ENCODE data around the gene CGREF1. TPM values are rescaled to one million over a fixed set of nuclear protein-coding genes. Genes with fewer than 3 reads are reported as not detected.

The CGREF1 gene
- total RNA-seq, 2 donors from 2014 or later: 1.0 to 3.0 TPM

GRCh38 chr2:27095427-27095744 is 23.5 kb downstream of the CGREF1 start:
- Histone ChIP-seq H3K27ac (peak overlapping the region in 3 of 4 donors; percentile 5 to 51 (median 50)), H3K4me1 (peaks cover 24% of the 10 kb centered on the region), H3K27me3 (no peaks in the 10 kb centered on the region), H3K36me3 (replicated peaks in 1 of 2; ENCODE audit: insufficient read depth in 1 of 2, low read depth in 2 of 2) (no peaks in the 10 kb centered on the region), H3K4me3 (no peak overlapping the region), H3K9me3 (no peaks in the 10 kb centered on the region)
- intact Hi-C loops (cut with DNase I): loop anchor here (10.0 kb wide), 1 partner anchor 209 kb away; the partner anchor contains the start of gene UCN
- WGBS, 2 donors: 83% methylated on average over 2 of the region's 2 CpGs; no CpG with 5 or more reads in 1 of the 2 donors
- TF ChIP-seq POLR2A (IDR thresholded peaks at IDR 0.05): no peak
- no peak for TF ChIP-seq CTCF (IDR thresholded peaks at IDR 0.05)
- DNase-seq (no peak), ATAC-seq (no peak)

DNA sequence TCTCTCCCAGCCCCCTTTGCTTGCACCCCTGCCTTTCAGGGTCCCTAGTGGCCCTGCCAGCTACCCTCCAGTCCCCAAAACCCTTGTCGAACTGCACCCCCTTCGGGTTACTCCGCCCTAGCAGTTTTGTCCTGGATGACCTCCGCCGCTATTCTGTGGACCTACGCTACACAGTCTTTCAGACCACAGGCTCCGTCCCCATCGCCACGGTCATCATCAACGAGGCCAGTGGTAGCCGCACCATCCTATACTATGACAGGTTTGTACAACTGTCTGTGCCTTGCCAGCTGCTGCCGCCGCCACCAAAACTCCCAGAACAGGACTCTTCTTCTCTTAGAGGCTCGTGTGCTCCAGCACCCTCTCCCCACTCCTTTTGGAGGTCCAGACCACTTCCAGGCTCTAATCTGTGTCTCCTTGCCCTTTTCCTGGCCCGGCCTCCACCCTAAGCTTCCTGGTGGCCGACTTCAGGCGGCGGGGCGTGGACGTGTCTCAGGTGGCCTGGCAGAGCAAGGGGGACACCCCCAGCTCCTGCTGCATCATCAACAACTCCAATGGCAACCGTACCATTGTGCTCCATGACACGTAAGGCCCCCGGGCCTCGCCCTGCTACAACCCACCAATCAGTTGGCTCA is 24.5 kb downstream of the CGREF1 start:
- no peaks in the 10 kb centered on the region for H3K36me3 ChIP-seq (replicated peaks in 1 of 2; ENCODE audit: insufficient read depth in 1 of 2, low read depth in 2 of 2)
- H3K27ac ChIP-seq: no peak overlapping the region
- WGBS, 2 donors: 91 to 93% methylated on average over 20 to 24 of the region's 24 CpGs
- no peaks in the 10 kb centered on the region for H3K27me3 ChIP-seq
- intact Hi-C loops (cut with DNase I): loop anchor here (10.0 kb wide), 1 partner anchor 210 kb away; the partner anchor contains the start of gene UCN
- peaks cover 24% of the 10 kb centered on the region for H3K4me1 ChIP-seq
- ATAC-seq (no peak), DNase-seq (no peak)
- no peaks in the 10 kb centered on the region for H3K9me3 ChIP-seq
- no peak overlapping the region for H3K4me3 ChIP-seq
- no peak for TF ChIP-seq CTCF (IDR thresholded peaks at IDR 0.05)
- no peak for TF ChIP-seq POLR2A (IDR thresholded peaks at IDR 0.05)

DNA sequence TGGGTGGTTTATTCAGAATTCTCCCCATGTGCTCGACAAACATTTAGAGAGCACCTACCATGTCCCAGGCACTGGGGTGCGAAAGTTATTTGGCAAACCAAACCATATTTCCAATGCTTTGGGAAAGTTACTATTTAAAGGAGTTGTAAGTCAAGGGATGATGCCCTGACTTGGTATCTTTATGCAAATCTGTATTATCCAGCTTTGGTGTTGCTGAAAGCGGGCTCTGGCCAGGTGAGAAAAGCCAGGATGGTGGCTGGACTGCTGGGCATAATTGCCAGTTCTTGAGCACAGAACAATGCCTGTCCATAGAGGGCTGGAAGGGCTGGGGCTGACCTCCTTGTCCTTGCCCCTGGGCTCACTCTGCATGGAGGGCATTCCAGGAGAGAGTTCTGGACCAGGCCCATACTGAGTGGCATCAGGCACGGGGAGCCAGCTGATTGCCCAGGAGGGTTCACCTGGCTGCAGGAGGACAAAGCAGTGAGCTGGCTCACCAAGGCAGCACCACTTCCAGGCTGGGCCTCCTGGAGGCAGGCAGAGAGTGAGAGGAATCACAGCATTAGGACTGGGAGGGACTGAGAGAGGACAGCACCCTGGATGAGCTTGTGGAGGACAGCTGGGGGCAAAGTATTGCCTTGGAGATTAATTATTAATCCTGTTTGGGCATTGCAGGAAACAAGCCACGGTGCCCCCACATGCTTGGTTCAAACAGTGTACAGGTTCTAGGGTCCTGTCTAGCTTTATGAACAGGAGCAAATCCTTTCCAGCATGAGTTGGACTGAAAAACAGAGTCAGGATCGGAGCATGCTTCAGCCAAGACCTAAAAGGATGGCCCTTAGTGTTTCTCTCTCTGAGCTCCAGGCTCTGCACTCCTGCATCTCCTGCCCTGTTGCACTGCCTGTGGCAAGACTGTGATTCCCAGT is 25.2 kb downstream of the CGREF1 start:
- no peak for ATAC-seq
- Histone ChIP-seq H3K4me1 (peaks cover 24% of the 10 kb centered on the region), H3K27ac (no peak overlapping the region), H3K4me3 (no peak overlapping the region), H3K27me3 (no peaks in the 10 kb centered on the region), H3K9me3 (no peaks in the 10 kb centered on the region), H3K36me3 (replicated peaks in 1 of 2; ENCODE audit: insufficient read depth in 1 of 2, low read depth in 2 of 2) (no peaks in the 10 kb centered on the region)
- WGBS, 2 donors: 79 to 95% methylated on average over 4 to 6 of the region's 6 CpGs
- DNase-seq: no peak
- no peak for TF ChIP-seq CTCF (IDR thresholded peaks at IDR 0.05)
- TF ChIP-seq POLR2A (IDR thresholded peaks at IDR 0.05): no peak
- intact Hi-C loops (cut with DNase I): loop anchor here (10.0 kb wide), 1 partner anchor 211 kb away; the partner anchor contains the start of gene UCN

DNA sequence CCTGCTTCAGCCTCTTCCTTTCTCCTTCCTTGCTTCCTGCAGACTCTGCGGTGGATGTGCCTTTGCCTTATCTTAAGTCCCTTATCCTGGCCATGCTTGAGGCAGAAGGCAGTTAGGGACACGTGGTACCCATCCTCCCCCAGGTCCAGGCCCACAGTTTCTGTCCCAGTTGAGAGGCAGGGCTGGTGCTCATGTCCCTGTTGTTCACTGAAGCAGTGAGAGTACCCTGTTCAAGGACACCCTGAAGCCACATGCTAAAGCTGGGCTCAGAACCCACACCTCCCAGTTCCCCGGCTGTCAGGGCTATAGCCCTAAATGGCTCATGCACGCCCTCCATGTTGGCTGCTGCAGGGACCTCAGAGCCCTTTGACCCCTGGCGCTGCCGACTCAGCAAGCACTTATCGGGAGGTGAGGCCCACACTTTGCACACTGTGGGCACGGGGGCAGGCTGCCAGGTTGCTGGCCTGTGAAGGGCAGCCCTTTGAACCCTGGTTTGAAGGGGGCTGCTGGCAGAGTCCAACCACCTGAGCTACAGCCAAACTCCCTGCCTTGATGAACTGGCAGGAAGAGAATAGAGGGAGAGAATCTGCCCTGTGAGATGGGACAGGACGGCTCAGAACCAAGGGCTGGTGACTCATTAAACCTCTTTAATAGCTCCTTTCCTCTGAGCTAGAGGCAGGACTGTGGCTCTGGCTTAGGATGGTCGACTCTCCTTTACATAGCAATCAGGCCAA is 26.1 kb downstream of the CGREF1 start:
- Histone ChIP-seq H3K27ac (no peak overlapping the region), H3K4me3 (no peak overlapping the region), H3K36me3 (replicated peaks in 1 of 2; ENCODE audit: insufficient read depth in 1 of 2, low read depth in 2 of 2) (no peaks in the 10 kb centered on the region), H3K9me3 (no peaks in the 10 kb centered on the region), H3K27me3 (no peaks in the 10 kb centered on the region), H3K4me1 (peaks cover 24% of the 10 kb centered on the region)
- DNase-seq: peak in 1 of 4 donors; percentile 33
- intact Hi-C loops (cut with DNase I): loop anchor here (10.0 kb wide), 1 partner anchor 212 kb away; the partner anchor contains the start of gene UCN
- no peak for TF ChIP-seq POLR2A (IDR thresholded peaks at IDR 0.05)
- no peak for TF ChIP-seq CTCF (IDR thresholded peaks at IDR 0.05)
- ATAC-seq: no peak
- 53 to 54% methylated on average over 5 to 10 of the region's 10 CpGs for WGBS, 2 donors

All from body of pancreas (tissue), 4 donors.